Measurements from ENCODE around the gene IFNLR1.

- no peak for TF ChIP-seq EZH2 (optimal IDR thresholded peaks at IDR 0.05; ENCODE audit: low read depth, low read length)
- TF ChIP-seq CTCF (IDR thresholded peaks at IDR 0.05; ENCODE audit: low read length) = no peak
These were observed 48.4 kb downstream of the IFNLR1 start for GRCh38 chr1:24138476-24139221.

Measured in MM.1S (cell line).